Liver (tissue), 9 donors: ENCODE results near the gene TMEM163. TPM values are rescaled to one million over a fixed set of nuclear protein-coding genes. Genes with fewer than 3 reads are reported as not detected.

Source experiments
- DNase-seq: peaks from one replicate; pipeline ENCODE4 v3.0.0-alpha.2; 2017; ENCODE audit warnings: low spot score
- H3K27ac ChIP-seq, 2 donors: one replicate each; pipeline ENCODE4 v1.7.0; 2013; ENCODE audit warnings: inconsistent platforms in 2 of 2, low read length in 2 of 2, control low read depth in 1 of 2, low read depth in 1 of 2, mild to moderate bottlenecking in 1 of 2
- H3K27me3 ChIP-seq, 4 donors: one replicate each; pipeline versions ENCODE4 v1.6.1 to v1.7.0; 2013; ENCODE audit warnings: low read length in 3 of 4, inconsistent platforms in 1 of 4, mild to moderate bottlenecking in 1 of 4, moderate library complexity in 1 of 4; ENCODE audit not compliant: control insufficient read depth in 4 of 4, insufficient read depth in 4 of 4
- H3K36me3 ChIP-seq, 4 donors: one replicate each; pipeline versions ENCODE4 v1.6.1 to v1.7.0; 2013; ENCODE audit warnings: low read length in 3 of 4, mild to moderate bottlenecking in 3 of 4, low read depth in 1 of 4, moderate library complexity in 1 of 4; ENCODE audit not compliant: control insufficient read depth in 4 of 4, insufficient read depth in 3 of 4
- H3K4me1 ChIP-seq, 4 donors: one replicate each; pipeline versions ENCODE4 v1.6.1 to v1.7.0; 2013; ENCODE audit warnings: low read length in 3 of 4, mild to moderate bottlenecking in 3 of 4, moderate library complexity in 1 of 4; ENCODE audit not compliant: control insufficient read depth in 4 of 4, insufficient read depth in 4 of 4
- H3K4me3 ChIP-seq, 3 donors: one replicate each; pipeline versions ENCODE4 v1.6.1 to v1.7.0; 2013; ENCODE audit warnings: low read length in 3 of 3, control low read depth in 1 of 3, low read depth in 1 of 3, mild to moderate bottlenecking in 1 of 3
- H3K9ac ChIP-seq, 2 donors: one replicate each; pipeline ENCODE4 v1.7.0; 2013; ENCODE audit warnings: low read length in 2 of 2, mild to moderate bottlenecking in 2 of 2, moderate library complexity in 2 of 2, control low read depth in 1 of 2, low read depth in 1 of 2
- H3K9me3 ChIP-seq, 4 donors: one replicate each; pipeline versions ENCODE4 v1.6.1 to v1.7.0; 2013; ENCODE audit warnings: low read length in 3 of 4; ENCODE audit not compliant: control insufficient read depth in 4 of 4
- FOXA1 ChIP-seq: IDR thresholded peaks from 2 replicates; pipeline ENCODE4 v1.6.1; 2016; ENCODE audit warnings: antibody characterized with exemption
- FOXA2 ChIP-seq: IDR thresholded peaks from 2 replicates; pipeline ENCODE4 v1.6.1; 2016; ENCODE audit warnings: antibody characterized with exemption
- GABPA ChIP-seq, 2 donors: IDR thresholded peaks in 1 of 2; conservative IDR thresholded peaks in 1 of 2; 2 replicates each; pipeline ENCODE4 v1.6.1; 2016; ENCODE audit warnings: antibody characterized with exemption in 2 of 2, mild to moderate bottlenecking in 1 of 2, moderate library complexity in 1 of 2
- HNF4A ChIP-seq, 2 donors: conservative IDR thresholded peaks; 2 replicates each; pipeline ENCODE4 v1.6.1; 2016; ENCODE audit warnings: antibody characterized with exemption in 2 of 2, mild to moderate bottlenecking in 2 of 2
- JUND ChIP-seq, 2 donors: IDR thresholded peaks; 2 replicates each; pipeline ENCODE4 v1.6.1; 2016; ENCODE audit warnings: antibody characterized with exemption in 2 of 2
- NR2F2 ChIP-seq: IDR thresholded peaks from 2 replicates; pipeline ENCODE4 v1.6.1; 2016; ENCODE audit warnings: antibody characterized with exemption
- RAD21 ChIP-seq, 2 donors: IDR thresholded peaks; 2 replicates each; pipeline ENCODE4 v1.6.1; 2016; ENCODE audit warnings: antibody characterized with exemption in 2 of 2, mild to moderate bottlenecking in 2 of 2
- RXRA ChIP-seq, 2 donors: IDR thresholded peaks; 2 replicates each; pipeline ENCODE4 v1.6.1; 2017 to 2018; ENCODE audit warnings: antibody characterized with exemption in 2 of 2, mild to moderate bottlenecking in 1 of 2
- SP1 ChIP-seq: IDR thresholded peaks from 2 replicates; pipeline ENCODE4 v1.6.1; 2018; ENCODE audit warnings: antibody characterized with exemption, mild to moderate bottlenecking
- TAF1 ChIP-seq: conservative IDR thresholded peaks from 2 replicates; pipeline ENCODE4 v1.6.1; 2016; ENCODE audit warnings: antibody characterized with exemption, mild to moderate bottlenecking
- WGBS: extraction: QIAGEN DNeasy Blood & Tissue Kit; methylation state at CpG from one replicate; pipeline ENCODE4 v1.1.7; 2013; 5-methylcytosine and 5-hydroxymethylcytosine counted together
- polyA plus RNA-seq, 2 donors: library from polyadenylated mRNA; stranded (reverse) in 1 of 2; unstranded in 1 of 2; fragments of 200-250 nt in 1 of 2; fragments of >200 nt in 1 of 2; fragmentation: Nextera tagmentation in 1 of 2; extraction: Ambion mirVana in 1 of 2; gene quantifications; one replicate each; pipeline versions ENCODE4 v1.2.1 to v1.2.3, GENCODE V29; 2013 to 2015
- total RNA-seq, 2 donors: library from RNA; depleted of rRNA; stranded (reverse); fragments of >200 nt; gene quantifications; one replicate each; pipeline ENCODE4 v1.2.3, GENCODE V29; 2014
- TF ChIP-seq, protein P1 (sequence below): IDR thresholded peaks from 2 replicates; pipeline ENCODE4 v1.6.1; 2016; ENCODE audit warnings: antibody characterized with exemption, mild to moderate bottlenecking
- TF ChIP-seq, protein P2 (sequence below): IDR thresholded peaks from 2 replicates; pipeline ENCODE4 v1.6.1; 2016; ENCODE audit warnings: antibody characterized with exemption
- TF ChIP-seq, protein P3 (sequence below): IDR thresholded peaks from 2 replicates; pipeline ENCODE4 v1.6.1; 2016; ENCODE audit warnings: antibody characterized with exemption
- donor health status: healthy.
- donor health status: healthy.
- donor health status: healthy.
- donor health status: healthy.
- donor health status: healthy.

TMEM163 gene
- total and polyA plus RNA-seq, 4 donors, result 0.08 to 0.48 (median 0.25) TPM

DNA sequence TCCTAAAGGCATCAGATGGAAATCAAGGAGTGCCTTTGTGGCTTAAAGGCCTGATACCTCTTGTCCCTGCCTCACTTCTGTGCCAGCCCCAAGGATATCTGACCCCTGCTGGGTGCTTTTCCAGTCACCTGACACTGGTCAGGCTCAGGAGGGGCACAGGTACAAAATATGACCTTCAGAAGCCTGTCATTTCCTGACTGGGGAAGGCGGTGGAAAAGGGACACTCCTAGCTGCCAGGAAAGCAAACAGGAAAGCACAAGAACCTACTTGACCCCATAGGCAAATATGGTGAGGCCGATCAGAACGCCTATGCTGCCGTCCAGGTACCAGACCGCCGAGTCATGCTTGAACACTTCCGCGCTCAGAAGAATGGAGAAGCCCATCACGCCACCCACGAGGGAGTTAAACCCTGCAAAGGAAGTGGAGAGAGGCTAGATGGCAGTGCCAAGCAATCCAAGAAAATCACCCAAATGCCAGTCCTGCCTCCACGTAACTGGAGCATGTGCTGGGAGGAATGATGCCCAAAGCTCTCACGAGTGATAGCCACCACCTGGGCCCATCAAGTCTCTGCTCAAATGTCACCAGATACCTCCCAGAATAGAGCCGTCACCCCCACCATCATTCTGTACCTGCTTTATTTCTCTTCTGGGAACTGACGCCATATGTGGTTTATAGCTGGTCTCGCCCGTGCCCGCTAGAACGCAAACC lies 260.9 kb downstream of the TMEM163 start (continued):
- TF ChIP-seq, protein P1, sequence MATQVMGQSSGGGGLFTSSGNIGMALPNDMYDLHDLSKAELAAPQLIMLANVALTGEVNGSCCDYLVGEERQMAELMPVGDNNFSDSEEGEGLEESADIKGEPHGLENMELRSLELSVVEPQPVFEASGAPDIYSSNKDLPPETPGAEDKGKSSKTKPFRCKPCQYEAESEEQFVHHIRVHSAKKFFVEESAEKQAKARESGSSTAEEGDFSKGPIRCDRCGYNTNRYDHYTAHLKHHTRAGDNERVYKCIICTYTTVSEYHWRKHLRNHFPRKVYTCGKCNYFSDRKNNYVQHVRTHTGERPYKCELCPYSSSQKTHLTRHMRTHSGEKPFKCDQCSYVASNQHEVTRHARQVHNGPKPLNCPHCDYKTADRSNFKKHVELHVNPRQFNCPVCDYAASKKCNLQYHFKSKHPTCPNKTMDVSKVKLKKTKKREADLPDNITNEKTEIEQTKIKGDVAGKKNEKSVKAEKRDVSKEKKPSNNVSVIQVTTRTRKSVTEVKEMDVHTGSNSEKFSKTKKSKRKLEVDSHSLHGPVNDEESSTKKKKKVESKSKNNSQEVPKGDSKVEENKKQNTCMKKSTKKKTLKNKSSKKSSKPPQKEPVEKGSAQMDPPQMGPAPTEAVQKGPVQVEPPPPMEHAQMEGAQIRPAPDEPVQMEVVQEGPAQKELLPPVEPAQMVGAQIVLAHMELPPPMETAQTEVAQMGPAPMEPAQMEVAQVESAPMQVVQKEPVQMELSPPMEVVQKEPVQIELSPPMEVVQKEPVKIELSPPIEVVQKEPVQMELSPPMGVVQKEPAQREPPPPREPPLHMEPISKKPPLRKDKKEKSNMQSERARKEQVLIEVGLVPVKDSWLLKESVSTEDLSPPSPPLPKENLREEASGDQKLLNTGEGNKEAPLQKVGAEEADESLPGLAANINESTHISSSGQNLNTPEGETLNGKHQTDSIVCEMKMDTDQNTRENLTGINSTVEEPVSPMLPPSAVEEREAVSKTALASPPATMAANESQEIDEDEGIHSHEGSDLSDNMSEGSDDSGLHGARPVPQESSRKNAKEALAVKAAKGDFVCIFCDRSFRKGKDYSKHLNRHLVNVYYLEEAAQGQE, result no peak
- no peak for TF ChIP-seq NR2F2

DNA sequence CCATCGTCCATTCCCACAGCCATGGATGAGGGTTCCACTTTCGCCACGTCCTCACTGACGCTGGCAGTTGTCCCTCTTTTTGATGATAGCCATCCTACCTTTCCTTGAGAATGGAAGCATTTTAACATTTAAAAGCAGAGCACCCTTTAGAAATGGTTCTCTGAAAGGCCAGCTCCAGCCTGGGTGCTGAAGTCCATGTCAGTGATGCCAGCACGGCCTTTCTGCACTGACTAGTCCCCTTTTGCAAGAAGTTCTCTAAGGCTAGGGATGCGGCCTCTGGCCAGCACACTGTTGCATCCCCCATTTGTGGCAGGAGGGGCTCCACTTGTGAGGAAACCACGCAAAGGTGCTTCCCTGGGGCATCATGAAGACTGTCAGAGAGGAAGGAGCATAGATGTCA lies 261.4 kb downstream of the TMEM163 start:
- TF ChIP-seq RAD21 (IDR thresholded peaks at IDR 0.05), result no peak
- no peak for TF ChIP-seq FOXA2
- TF ChIP-seq, protein P2, sequence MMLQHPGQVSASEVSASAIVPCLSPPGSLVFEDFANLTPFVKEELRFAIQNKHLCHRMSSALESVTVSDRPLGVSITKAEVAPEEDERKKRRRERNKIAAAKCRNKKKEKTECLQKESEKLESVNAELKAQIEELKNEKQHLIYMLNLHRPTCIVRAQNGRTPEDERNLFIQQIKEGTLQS, result no peak
- TF ChIP-seq HNF4A (conservative IDR thresholded peaks at IDR 0.05), result no peak
- TF ChIP-seq SP1, result no peak
- TF ChIP-seq NR2F2, result no peak
- TF ChIP-seq, protein P3, sequence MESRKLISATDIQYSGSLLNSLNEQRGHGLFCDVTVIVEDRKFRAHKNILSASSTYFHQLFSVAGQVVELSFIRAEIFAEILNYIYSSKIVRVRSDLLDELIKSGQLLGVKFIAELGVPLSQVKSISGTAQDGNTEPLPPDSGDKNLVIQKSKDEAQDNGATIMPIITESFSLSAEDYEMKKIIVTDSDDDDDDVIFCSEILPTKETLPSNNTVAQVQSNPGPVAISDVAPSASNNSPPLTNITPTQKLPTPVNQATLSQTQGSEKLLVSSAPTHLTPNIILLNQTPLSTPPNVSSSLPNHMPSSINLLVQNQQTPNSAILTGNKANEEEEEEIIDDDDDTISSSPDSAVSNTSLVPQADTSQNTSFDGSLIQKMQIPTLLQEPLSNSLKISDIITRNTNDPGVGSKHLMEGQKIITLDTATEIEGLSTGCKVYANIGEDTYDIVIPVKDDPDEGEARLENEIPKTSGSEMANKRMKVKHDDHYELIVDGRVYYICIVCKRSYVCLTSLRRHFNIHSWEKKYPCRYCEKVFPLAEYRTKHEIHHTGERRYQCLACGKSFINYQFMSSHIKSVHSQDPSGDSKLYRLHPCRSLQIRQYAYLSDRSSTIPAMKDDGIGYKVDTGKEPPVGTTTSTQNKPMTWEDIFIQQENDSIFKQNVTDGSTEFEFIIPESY, result no peak
- no peak for TF ChIP-seq TAF1
- TF ChIP-seq GABPA (IDR thresholded peaks at IDR 0.05 in 1 of 2, conservative IDR thresholded peaks at IDR 0.05 in 1 of 2), result no peak
- H3K9me3 ChIP-seq, result no peaks in the 10 kb centered on the region
- no peak overlapping the region for H3K4me3 ChIP-seq
- no peak for DNase-seq
- peaks cover 3 to 18% (median 12%) of the 10 kb centered on the region in 4 donors for H3K4me1 ChIP-seq
- no peaks in the 10 kb centered on the region for H3K36me3 ChIP-seq
- 87% methylated on average over 7 of the region's 7 CpGs for WGBS
- peak overlapping the region; percentile 29 to 64 for H3K27ac ChIP-seq
- no peaks in the 10 kb centered on the region for H3K27me3 ChIP-seq
- H3K9ac ChIP-seq, result no peak overlapping the region

DNA sequence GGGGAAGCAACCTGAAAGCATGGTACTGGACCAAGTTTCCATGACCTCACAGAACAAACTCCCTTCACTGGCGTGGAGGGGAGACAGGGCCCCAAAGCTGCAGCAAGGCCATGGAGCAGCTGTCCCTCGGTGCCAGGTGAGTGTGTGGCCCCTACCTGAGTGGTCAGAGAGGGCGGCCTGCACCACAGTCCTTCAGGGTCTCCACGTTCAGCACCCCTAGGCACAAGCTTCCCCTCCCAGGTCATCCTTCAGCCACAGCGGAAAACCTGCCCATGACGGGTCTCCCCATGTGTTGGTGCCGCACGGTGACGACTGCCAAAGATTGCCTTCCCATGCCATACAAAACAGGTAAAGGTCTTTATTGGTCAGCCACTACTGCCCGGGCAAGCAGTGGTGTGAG lies 263.4 kb downstream of the TMEM163 start:
- TF ChIP-seq JUND (IDR thresholded peaks at IDR 0.05) (no peak), FOXA2 (no peak), NR2F2 (no peak), FOXA1 (no peak), RXRA (IDR thresholded peaks at IDR 0.05) (no peak)
- TF ChIP-seq, protein P1, result no peak
- TF ChIP-seq, protein P3, result no peak
- no peak for DNase-seq
- Histone ChIP-seq H3K4me3 (no peak overlapping the region), H3K9me3 (no peaks in the 10 kb centered on the region), H3K27ac (no peak overlapping the region), H3K9ac (no peak overlapping the region), H3K4me1 (peaks cover 7 to 28% (median 17%) of the 10 kb centered on the region in 4 donors), H3K36me3 (no peaks in the 10 kb centered on the region), H3K27me3 (no peaks in the 10 kb centered on the region)
- 87% methylated on average over 10 of the region's 10 CpGs for WGBS
